Measurements from ENCODE around the gene LHX5.
A peak's percentile ranks its signal among the peaks of the same experiment; 100 is the strongest.
"Not testable (repeated sequence)": the region's sequence is repeated elsewhere in the genome, so short reads cannot be mapped to it uniquely, and the experiment has no call there.

Gene LHX5

DNA sequence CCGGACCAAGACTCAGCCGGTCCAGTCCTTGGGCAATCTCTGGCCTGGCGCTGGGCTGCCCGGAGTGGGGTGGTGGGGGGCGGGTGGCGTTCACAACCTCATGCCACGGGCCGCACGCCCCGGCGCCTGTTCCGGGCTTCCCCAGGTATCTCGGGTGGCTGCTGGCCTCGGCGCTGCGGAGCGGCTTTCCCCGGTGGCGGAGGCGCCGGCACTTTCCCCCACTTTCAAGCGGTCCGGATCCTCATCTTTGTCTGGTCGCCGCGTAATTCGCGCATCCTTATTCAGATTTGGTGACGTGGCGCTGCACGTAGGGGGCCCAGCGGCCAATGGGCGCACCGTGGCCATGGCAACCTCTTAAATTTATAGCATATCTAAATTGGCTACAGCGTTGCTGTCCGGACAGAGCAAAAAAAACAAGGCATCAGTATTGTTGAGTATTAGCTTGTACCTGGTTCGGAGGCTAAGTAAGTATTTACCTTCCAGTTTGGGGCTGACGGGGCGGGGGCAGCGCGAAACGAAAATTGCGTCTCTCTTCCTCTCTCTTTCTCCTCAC lies at the start of gene LHX5:
TSS of gene LHX5 (minus strand) at position 253 of the 553 bp plus-strand sequence. CDS start 373 bp downstream, outside the sequence.
- DNase-seq: peak in 1 of 2 experiments; percentile 25

DNA sequence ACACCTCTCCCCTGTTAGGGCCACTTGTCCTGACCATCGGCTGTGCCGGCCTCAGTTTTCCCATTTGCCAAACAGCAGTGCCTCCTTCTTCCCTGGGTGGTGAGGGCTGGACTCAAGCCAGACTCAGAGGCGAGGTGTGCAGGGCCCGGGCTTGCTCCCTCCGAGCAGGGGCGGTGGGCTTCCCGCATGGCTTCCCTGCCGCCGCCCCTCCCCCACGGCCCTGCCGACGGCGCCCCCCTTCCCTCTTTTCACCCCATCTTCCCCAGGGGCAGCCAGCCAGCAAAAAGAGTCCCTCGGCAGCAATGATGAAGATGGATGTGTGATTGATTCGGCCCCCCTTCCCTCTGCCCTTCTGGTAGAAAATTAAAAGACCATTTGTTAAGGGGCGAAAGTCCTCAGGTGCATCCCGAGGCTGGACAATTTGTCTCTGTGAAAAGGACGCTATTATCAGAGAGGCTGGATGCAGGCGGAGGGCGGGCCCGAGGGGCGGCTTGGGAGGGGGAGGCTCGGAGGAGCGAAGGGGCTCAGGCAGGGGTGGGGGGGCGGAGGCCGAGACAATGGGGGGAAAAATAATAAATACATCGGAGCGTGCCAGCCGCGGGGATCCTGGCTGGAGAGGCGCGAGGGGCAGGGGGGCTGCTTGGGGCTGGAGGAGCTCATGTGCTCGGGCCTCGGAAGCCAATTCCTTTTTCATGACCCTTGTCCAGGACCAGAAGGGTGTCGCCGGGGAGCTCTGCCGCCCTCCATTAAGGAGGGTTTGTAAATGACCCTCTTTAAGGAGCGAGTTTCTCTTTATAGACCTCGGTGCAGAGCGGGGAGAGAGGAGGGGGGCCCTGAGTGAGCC lies 48.0 kb upstream of the LHX5 start:
- DNase-seq: no peak

DNA sequence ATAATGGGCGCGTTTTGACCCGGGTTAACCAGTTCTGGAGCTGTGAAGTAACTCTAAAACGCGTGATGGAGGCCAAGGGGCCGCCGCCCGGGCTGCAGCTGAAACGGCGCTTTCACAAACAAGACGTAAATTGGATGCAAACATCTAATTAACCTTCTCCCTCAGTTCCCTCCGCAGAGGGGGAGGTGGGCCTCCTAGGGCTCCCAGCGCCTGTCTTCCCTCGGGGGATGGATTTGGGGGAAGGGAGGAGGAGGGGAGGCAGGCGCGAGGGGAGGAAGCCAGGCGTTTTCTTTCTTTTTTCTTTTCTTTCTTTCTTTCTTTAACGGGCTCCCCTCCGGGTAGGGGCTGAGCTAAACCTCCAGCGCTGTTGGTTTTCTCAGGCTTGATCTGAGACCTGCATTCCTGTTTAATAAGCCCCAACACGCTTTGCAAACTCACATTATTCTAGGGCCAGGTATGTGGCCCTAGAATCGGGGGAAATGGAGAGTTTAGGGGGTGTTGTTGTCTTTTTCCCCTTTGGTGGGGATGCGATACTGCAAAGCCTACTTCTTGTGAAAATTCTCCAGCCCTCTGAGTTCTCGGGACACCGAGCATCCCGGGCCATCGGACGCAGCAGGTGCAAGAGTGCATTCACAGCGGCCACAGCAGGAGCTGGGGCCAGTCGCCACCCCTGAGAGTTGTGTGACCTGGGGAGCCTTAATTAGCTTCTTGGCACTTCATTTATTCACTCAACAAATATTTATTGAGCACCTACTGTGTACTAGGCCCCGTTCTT lies 43.6 kb upstream of the LHX5 start:
- no peak for DNase-seq

DNA sequence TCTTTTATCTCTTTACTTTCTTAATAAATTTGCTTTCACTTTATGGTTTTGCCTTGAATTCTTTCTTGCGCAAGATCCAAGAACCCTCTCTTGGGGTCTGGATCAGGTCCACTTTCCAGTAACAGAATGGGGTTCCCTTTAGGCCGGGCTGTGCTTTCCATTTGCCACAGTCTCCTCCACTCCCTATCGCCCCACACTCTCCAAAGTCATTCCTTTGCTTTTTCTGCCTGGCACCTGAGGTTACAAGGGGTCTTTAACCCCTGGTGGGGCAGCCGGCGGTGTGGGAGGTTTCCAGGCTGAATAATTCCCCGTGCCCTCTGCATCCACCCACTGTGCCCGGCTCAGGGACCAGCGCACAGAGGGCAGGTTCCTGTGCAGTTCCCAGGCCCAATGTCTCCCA lies 42.9 kb upstream of the LHX5 start:
- no peak for DNase-seq

DNA sequence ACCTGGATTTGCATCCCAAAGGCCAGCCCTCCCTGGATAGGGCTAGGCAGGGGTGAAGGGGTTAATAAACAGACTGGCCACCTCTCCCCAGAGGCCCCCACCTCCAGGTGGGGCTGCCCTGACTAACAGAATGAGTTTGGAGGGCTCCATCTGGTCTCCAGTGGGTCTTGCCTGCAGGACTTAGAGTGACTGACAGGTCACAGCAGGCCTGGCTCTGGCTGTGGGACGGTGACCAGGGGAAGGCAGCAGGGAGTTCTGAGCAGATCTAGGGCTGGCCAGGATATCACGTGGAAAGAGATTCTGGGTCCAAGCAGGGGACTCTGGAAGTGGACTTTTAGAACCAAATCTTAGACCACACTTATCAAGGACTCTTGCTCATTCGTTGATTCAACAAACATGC lies 40.9 kb upstream of the LHX5 start:
- no peak for DNase-seq

DNA sequence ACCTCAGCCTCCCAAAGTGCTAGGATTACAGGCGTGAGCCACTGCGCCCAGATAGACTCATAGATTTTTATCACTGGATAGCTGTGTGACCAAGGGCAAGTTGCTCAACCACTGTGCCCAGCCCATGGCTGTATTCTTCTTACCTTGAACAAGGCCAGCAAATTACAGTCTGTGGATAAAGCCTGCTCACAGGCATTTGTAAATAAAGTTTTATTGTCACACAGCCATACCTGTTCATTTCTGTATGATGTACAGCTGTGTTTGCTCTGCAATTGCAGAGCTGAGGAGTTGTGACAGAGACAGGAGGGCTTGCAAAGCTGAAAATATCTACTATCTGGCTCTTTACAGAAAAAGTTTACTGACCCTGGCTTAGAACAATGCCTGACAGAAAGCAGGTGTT lies 35.2 kb upstream of the LHX5 start:
- no peak for DNase-seq

DNA sequence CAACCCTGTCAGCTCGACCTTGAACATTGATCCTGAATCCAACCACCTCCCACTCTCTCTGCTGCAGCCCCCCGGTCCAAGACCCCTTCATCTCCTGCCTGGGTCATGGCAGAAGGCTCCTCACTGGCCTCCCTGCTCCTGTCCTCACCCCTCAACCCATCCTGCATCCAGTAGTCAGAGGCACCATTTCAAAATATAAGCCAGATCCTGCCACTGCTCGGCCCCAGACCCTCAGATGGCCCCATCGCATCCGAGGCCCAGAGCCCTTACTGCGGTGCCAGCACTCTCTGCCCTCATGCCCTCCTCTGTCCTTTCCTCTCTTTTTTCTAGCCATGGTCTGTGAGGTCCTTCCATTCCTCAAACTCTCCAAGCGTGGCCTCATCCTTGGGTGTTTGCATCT lies 34.3 kb upstream of the LHX5 start:
- DNase-seq: no peak

DNA sequence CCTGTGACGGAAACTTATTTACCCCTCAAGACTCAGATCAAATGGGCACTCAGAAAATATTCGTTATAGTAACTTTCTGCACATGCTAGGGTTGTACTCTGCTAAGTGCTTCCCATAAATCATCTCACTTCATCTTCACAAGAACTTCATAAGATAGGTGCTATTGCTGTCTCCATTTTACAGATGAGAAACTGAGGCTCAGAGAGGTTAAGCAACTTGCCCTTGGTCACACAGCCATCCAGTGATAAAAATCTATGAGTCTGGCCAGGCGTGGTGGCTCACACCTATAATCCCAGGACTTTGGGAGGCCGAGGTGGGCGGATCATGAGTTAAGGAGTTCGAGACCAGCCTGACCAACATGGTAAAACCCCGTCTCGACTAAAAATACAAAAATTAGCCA lies 33.2 kb upstream of the LHX5 start:
- no peak for DNase-seq

DNA sequence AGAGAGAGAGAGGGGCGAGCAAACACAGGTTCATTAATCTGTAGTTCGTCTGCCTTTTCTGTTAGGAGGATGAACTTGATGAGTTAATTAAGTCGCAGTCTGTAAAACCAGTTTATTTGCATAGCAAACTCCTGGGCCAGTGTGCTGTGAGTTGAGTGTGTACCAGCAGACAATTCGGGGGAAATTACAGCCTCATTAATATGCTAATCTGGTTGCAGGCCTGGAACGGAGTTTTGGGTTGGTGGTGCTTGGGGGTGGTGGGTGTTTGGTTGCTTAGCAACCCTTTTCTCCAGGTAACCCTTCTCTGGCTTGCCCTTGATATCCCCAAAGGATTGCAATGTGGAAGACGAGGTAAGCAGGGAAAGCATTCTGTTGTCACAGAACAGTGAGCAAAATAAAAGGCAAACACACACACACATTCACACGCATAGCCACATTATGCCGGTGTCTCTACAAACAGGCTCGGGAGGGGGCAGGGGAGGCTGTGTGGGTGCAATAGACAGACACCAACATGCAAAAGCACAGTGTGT lies 29.2 kb upstream of the LHX5 start:
- DNase-seq: no peak

DNA sequence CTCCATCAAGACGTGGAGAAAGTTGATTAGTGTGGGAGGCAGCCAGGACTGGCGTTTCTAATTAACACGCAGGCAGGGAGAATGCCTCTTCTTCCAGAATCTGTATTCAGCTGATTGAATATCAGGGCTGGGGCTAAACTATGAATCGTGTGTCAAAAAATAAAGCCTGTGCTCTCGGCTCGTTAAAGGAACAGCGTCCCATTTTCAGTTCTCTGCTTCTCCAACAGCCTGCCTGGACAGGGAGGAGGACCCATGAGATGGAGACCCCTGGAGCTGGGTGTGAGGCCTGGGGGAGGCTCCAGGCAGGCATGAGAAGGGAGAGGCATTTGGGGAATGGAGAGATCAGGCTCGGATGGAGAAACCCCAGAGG lies 28.6 kb upstream of the LHX5 start:
- DNase-seq: no peak

DNA sequence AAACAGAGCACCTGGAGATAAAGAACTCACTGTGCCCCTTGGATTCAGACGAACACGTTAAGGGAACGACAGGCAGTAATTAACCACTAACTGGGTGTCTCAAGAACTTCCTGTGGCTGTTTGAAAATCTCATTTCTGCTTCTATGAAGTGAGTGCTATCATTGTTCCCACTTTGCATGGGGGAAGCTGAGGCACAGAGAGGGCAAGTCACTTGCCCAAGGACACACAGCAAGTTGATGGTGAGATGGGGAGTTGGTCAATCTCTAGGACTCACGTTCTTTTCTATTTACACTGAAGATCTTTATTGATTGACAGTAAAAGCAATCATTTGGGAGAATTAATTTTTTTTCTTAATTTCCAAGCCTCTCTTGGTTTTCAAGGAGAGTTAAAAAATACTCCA lies 26.8 kb upstream of the LHX5 start:
- DNase-seq: no peak

DNA sequence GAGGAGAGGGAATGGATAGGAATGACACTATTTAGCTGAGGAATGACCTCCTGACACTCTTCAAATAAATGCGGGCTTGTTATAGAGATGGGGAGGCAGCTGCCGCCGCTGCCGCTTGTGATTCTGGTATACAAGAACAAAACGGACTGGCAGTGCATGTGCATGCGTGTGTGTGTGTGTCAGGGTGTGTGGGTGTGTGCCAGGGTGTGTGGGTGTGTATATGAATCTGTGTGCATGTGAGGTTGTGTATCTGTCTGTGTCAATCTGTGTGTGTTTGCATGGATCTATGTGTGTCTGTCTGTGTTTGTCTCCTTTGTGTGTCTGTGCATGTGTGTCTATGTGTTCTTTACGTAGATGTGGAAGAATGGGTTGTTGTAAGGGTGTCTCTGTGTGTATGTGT lies 26.0 kb upstream of the LHX5 start:
- no peak for DNase-seq

DNA sequence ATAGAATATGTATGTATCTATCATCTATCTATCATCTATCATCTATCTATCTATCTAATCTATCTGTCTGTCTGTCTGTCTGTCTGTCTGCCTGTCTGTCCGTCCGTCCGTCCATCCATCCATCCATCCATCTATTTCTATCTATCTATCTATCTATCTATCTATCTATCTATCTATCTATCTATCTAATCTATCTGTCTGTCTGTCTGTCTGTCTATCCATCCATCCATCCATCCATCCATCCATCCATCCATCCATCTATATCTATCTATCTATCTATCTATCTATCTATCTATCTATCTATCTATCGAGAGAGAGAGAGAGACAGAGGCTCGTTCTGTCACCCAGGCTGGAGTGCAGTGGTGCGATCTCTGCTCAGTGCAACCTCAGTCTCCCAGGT lies 24.3 kb upstream of the LHX5 start:
- DNase-seq: not testable (repeated sequence)

DNA sequence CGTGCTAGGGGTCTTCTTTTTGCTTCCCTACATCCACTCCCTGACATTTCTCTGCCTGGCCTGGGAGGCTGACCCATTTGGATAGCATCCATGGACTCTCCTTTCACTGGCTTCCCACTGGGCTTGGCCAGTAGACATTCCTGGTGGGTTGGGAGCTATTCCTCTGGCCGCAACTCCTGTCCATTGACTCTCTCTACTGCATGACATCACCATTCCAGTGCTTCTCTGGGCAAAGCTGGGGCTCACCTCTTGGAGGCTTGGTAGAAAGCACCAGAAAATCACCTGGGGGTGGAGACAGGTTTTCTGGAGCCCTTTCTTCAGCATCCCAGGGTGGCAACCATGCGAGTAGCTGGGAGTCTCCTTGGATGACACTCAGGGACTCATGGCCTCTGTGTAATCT lies 16.7 kb upstream of the LHX5 start:
- no peak for DNase-seq

DNA sequence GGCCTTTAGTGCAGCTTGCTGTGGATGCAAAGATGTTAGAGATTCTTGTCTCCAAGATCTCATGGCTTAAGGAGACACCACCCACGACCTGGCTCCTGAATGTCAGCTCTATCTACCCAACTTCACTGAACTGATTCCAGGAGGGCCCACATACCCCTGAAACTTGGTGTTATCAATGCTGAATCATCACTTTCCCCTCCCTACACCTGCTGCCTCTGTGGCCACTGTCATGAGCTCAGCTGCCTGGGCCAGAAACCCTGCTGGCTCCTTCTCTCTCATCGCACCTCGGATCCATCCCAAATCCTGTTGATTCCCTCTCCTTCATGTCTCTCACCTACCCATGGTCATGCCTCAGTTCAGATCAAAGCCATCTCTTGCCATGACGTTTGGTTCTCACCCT lies 15.1 kb upstream of the LHX5 start:
- no peak for DNase-seq

DNA sequence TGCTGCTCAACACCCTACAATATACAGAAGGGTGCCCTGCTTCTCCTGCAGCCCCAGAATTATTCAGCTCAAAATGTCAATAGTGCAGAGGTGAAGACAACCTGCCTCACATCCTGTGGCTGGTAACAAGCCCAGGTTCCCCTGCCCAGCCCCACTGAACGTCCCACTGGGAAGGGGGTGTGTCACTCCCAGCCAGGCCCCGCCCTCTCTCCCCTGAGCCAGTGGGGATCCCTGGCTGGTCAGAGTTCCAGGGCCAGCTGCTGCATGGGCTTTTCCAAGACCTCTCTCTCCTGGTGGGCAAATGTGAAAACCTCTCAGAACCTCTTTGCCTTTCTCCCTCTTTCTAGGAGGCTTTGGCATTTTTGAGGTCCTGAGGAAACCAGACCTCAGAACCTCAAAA lies 13.7 kb upstream of the LHX5 start:
- DNase-seq: no peak

DNA sequence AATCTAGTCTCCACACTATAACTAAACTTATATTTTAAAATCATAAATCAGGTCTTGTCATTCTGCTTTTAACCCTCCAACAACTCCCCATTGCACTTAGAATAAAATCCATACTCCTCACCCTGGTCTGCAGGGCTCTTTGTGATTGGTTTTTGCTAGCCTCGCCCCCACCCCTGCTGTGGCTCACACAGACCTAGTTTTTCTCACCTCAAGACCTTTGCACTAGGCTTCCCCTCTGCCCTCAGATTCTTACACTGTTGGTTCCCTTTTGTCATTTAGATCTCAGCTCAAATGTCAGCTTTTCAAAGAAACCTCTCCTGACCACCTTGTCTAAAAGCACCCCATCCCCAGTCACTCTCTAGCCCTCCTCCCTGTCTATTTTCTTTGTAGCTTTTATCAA lies 10.7 kb upstream of the LHX5 start:
- DNase-seq: no peak

DNA sequence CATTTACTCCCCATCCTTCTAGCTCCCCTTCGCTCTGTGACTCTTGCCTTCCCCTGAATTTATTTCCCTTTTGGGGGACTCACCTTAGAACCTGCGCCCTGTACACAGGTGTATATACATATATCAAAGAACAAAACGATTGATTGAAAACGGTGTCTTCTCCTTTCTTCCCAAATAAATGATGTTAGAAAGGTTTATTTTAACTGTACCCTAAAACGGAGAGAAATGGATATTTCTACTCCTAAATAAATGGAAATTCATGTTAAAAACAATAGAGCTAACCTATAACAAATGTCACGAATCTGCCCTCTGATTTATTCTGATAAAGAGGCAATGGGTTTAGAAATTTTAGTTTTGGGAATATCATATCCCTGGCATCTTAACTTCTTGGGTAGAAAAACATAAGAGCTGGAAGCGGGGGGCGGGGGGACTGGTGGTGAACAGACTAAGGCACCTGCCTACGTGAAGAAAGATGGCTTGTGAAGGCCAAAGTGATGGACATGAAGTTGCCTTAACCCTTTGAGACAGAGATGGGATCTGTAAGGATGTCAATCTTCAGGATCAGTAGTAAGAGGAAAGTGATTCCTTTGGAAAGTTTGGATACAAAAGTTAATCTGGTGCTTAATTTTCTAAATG lies 8.8 kb upstream of the LHX5 start:
- DNase-seq: no peak

DNA sequence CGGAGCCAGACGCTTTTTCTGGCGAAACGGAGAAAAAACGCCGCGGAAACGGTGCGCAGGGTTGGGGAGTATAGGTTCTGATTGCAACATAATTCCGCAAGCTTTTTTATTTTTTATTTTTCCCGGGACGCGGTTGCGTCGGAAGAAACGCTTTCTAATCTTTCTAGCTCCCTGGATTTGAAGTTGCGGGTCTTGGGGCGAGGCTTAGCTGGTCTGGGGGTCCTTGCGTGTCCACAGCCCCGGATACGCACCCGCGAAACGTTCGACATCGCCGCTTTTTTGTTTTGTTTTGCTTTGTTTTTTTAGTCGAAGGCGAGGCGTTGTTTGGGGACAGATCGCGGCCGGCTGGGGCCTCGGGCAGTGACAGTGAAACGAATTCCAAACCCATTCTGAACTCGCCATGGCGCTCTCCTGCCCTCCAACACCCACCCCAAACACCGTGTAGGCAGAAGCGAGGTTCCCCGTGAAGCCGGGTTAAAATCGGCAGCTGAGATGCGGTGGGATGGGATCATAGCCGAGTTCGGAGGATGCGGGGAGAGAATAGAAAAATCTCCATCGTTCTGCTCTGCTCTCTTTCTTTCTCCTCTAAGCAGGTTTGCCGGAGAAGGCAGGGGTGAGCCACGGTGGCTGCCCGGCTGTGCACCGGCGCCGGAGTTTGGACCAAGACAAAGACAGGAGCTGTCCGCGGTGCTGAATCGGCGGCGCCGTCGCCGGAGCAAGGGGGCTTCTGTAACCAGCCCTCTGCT lies 8.1 kb upstream of the LHX5 start:
- peak; percentile 51 to 59 for DNase-seq

DNA sequence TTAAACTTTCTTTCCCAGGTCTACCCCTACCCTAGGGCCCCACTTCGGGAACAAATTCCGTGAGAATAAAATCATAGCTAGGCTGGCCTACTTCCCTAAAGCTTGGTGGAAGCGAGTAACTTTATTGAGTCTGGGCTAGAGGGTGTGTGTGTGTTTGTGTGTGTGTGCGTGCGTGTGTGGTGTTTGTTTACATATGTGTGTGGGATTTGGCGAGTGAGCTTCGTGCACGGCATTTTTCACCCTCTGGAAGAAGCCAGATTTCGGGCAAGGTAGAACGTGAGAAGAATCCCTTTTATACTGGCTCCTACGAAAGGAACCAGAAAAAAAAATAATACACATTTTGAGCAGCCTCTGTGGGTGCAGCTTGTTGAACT lies 7.5 kb upstream of the LHX5 start:
- peak in 1 of 2 experiments; percentile 17 for DNase-seq

DNA sequence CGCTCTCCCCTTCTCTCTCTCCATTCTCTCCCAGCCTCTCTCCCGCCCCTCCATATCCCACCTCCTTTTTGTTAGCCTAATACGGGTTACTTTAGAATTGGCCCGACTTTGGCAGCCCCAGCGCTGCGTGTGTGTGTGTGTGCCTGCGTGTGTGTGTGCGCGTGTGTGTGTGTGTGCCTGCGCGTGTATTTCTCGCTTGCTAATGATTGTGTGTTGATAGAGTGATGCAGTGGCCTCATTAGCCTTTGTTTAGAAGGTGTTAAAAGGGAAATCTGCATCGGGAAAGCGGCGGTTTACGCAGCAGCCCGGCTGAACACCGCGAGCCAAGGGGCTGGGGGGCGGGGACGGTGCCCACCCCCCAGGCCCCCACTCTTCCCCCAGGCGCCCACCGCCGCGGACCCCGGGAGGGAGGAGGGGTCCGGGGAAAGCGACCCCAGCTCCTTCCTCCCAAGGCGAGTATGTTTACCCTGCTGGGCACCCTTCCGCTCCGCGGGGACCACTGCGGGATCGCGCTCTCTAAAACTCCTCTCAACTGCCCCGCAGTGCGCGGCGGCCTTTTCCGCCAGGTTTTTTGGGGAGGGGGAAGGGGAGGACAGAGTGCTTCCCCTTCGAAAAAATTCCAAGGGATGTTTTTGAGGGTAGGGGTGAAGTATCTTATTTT lies 6.8 kb upstream of the LHX5 start:
- DNase-seq: no peak

DNA sequence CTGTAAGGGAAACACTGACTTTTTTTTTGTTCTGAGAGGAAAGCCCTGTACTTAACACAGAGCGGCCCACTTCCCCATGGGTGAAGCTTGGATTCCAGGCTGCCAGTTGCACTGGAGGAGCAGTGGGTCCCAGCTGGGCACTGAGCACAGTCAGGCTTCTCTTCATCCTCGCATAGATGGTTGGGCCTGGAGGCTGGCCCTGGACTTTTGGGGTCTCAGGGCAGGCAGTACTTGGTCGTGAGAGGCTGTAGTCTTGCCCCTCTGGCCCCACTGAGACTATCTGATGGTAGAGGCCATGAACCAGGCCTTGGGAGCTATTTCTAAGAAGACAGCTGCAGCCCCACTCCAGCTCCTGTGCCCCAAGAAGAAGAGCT lies 6.2 kb upstream of the LHX5 start:
- DNase-seq: no peak
